H1 (cell line): ENCODE results near the gene B4GALNT3. TPM values are rescaled to one million over a fixed set of nuclear protein-coding genes. Genes with fewer than 3 reads are reported as not detected.

Experiments used
- CTCF ChIA-PET: fragments of 300-600 bp; sonication (Branson Sonifier 250); formaldehyde crosslinking; loops from one replicate; lab custom pipeline; 2021; ENCODE audit not compliant: partially characterized antibody; lab: Charles Lee
- POLR2A ChIA-PET: fragments of 300-600 bp; sonication (Branson Sonifier 250); formaldehyde crosslinking; loops from one replicate; lab custom pipeline; 2021; ENCODE audit warnings: inconsistent platforms; ENCODE audit not compliant: partially characterized antibody; lab: Charles Lee
- DNase-seq, 2 experiments: peaks; one replicate each; pipeline versions ENCODE4 v3.0.0 to v3.0.0-alpha.2; 2010 to 2022; ENCODE audit warnings: low spot score in 2 of 2, low read depth in 1 of 2, mixed read lengths in 1 of 2
- FAIRE-seq: peaks from 2 replicates; lab custom pipeline; 2011; peaks lifted over from hg19 to GRCh38; lab: Jason Lieb, UNC
- H2AFZ ChIP-seq: 2 replicates; pipeline ENCODE4 v1.8.1; 2012; ENCODE audit warnings: low read length, inconsistent platforms
- H2AK5ac ChIP-seq: 2 replicates; pipeline ENCODE4 v1.6.1; 2013; ENCODE audit warnings: low read depth, low read length
- H2BK120ac ChIP-seq: replicated peaks from 2 replicates; pipeline ENCODE3; 2013; ENCODE audit warnings: low read depth, low read length, inconsistent platforms
- H2BK12ac ChIP-seq: 2 replicates; pipeline ENCODE4 v1.6.1; 2013; ENCODE audit warnings: low read depth, low read length
- H2BK15ac ChIP-seq: 2 replicates; pipeline ENCODE4 v1.6.1; 2013; ENCODE audit warnings: low read length
- H2BK20ac ChIP-seq: 2 replicates; pipeline ENCODE4 v1.6.1; 2013; ENCODE audit warnings: low read length
- H2BK5ac ChIP-seq: 2 replicates; pipeline ENCODE4 v1.6.1; 2013; ENCODE audit warnings: low read depth, low read length
- H3K14ac ChIP-seq: 2 replicates; pipeline ENCODE4 v1.6.1; 2013; ENCODE audit warnings: inconsistent platforms; ENCODE audit not compliant: insufficient read length
- H3K18ac ChIP-seq: 2 replicates; pipeline ENCODE4 v1.6.1; 2013; ENCODE audit warnings: low read length; ENCODE audit errors: extremely low read depth
- H3K23ac ChIP-seq: 2 replicates; pipeline ENCODE4 v1.6.1; 2013; ENCODE audit warnings: inconsistent platforms; ENCODE audit not compliant: insufficient read length
- H3K23me2 ChIP-seq: 2 replicates; pipeline ENCODE4 v1.6.1; 2013; ENCODE audit warnings: low read depth, low read length
- H3K27ac ChIP-seq: 2 replicates; pipeline ENCODE4 v1.6.1; 2011; ENCODE audit warnings: low read depth, low read length, inconsistent platforms
- H3K27me3 ChIP-seq, 4 experiments: replicated peaks in 1 of 4; 1 replicate in 1 of 4; 2 replicates in 3 of 4; pipeline versions ENCODE4 v1.6.1 to v1.8.1; 2011 to 2013; ENCODE audit warnings: low read length in 3 of 4, mild to moderate bottlenecking in 3 of 4, inconsistent platforms in 2 of 4, mixed read lengths in 2 of 4, moderate library complexity in 1 of 4; ENCODE audit not compliant: control insufficient read depth in 3 of 4, insufficient read depth in 3 of 4; ENCODE audit errors: extremely low read depth in 1 of 4
- H3K36me3 ChIP-seq, 4 experiments: 2 replicates each; pipeline versions ENCODE4 v1.6.1 to v1.8.1; 2011 to 2013; ENCODE audit warnings: mild to moderate bottlenecking in 4 of 4, low read length in 3 of 4, moderate library complexity in 2 of 4, control low read depth in 1 of 4, inconsistent platforms in 1 of 4; ENCODE audit not compliant: insufficient read depth in 4 of 4, control insufficient read depth in 2 of 4
- H3K4ac ChIP-seq: replicated peaks from 2 replicates; pipeline ENCODE3; 2013; ENCODE audit warnings: low read length, low read depth, mixed read lengths, inconsistent platforms; ENCODE audit not compliant: insufficient read length
- H3K4me1 ChIP-seq, 4 experiments: replicated peaks in 1 of 4; 1 replicate in 1 of 4; 2 replicates in 3 of 4; pipeline versions ENCODE4 v1.6.1 to v1.8.1; 2011 to 2013; ENCODE audit warnings: low read length in 3 of 4, inconsistent platforms in 2 of 4, mixed read lengths in 1 of 4; ENCODE audit not compliant: insufficient read depth in 4 of 4, control insufficient read depth in 3 of 4
- H3K4me2 ChIP-seq, 2 experiments: 2 replicates each; pipeline versions ENCODE4 v1.6.1 to v1.8.1; 2011 to 2013; ENCODE audit warnings: low read depth in 2 of 2, low read length in 2 of 2, control low read depth in 1 of 2, inconsistent platforms in 1 of 2, mild to moderate bottlenecking in 1 of 2; ENCODE audit not compliant: insufficient read depth in 1 of 2
- H3K4me3 ChIP-seq, 4 experiments: fragments of 200-600, 300-600 bp in 1 of 4; sonication (generic), shearing (Covaris generic), sonication (Bioruptor Twin) in 1 of 4; 2 replicates each; pipeline versions ENCODE4 v1.5.1 to v1.8.1; 2011 to 2016; ENCODE audit warnings: low read length in 4 of 4, low read depth in 3 of 4, control low read depth in 2 of 4, inconsistent platforms in 2 of 4, mild to moderate bottlenecking in 2 of 4, mixed read lengths in 1 of 4, moderate library complexity in 1 of 4; ENCODE audit not compliant: insufficient read depth in 2 of 4; ENCODE audit errors: extremely low read depth in 1 of 4
- H3K56ac ChIP-seq: replicated peaks from 2 replicates; pipeline ENCODE3; 2013; ENCODE audit warnings: low read depth, mild to moderate bottlenecking, mixed read lengths, low read length, inconsistent platforms; ENCODE audit not compliant: insufficient read length
- H3K79me1 ChIP-seq: 2 replicates; pipeline ENCODE4 v1.6.1; 2013; ENCODE audit warnings: low read depth, low read length, control low read depth
- H3K79me2 ChIP-seq, 2 experiments: 2 replicates each; pipeline versions ENCODE4 v1.6.1 to v1.8.1; 2012 to 2013; ENCODE audit warnings: low read length in 2 of 2, mild to moderate bottlenecking in 2 of 2, inconsistent platforms in 1 of 2; ENCODE audit not compliant: insufficient read depth in 2 of 2, control insufficient read depth in 1 of 2
- H3K9ac ChIP-seq, 4 experiments: replicated peaks in 1 of 4; 1 replicate in 1 of 4; 2 replicates in 3 of 4; pipeline versions ENCODE4 v1.6.1 to v1.8.1; 2011 to 2013; ENCODE audit warnings: low read depth in 3 of 4, low read length in 3 of 4, control low read depth in 2 of 4, mild to moderate bottlenecking in 2 of 4, moderate library complexity in 2 of 4, inconsistent platforms in 1 of 4; ENCODE audit errors: extremely low read depth in 1 of 4
- H3K9me3 ChIP-seq, 2 experiments: 2 replicates each; pipeline versions ENCODE4 v1.6.1 to v1.8.1; 2012 to 2013; ENCODE audit warnings: mild to moderate bottlenecking in 2 of 2, moderate library complexity in 2 of 2, control low read depth in 1 of 2, inconsistent platforms in 1 of 2, low read depth in 1 of 2, low read length in 1 of 2, mixed read lengths in 1 of 2; ENCODE audit not compliant: insufficient read depth in 2 of 2
- H4K20me1 ChIP-seq, 2 experiments: replicated peaks in 1 of 2; 2 replicates each; pipeline versions ENCODE3 to v1.8.1; 2011 to 2013; ENCODE audit warnings: inconsistent platforms in 2 of 2, low read length in 2 of 2, mild to moderate bottlenecking in 1 of 2; ENCODE audit not compliant: insufficient read depth in 2 of 2, control insufficient read depth in 1 of 2
- H4K5ac ChIP-seq: 2 replicates; pipeline ENCODE4 v1.6.1; 2013; ENCODE audit warnings: low read length, low read depth, mixed read lengths, inconsistent platforms; ENCODE audit not compliant: insufficient read length
- H4K8ac ChIP-seq: 2 replicates; pipeline ENCODE4 v1.8.0; 2013; ENCODE audit warnings: mild to moderate bottlenecking, moderate library complexity, low read length, inconsistent platforms; ENCODE audit not compliant: insufficient read depth; ENCODE audit errors: extremely low read depth
- H4K91ac ChIP-seq: replicated peaks from 2 replicates; pipeline ENCODE3; 2013; ENCODE audit warnings: low read length, mixed read lengths, inconsistent platforms; ENCODE audit not compliant: insufficient read length
- CEBPB ChIP-seq: IDR thresholded peaks from 2 replicates; pipeline ENCODE4 v1.6.1; 2012; ENCODE audit warnings: low read depth, low read length
- CREB1 ChIP-seq: IDR thresholded peaks from 2 replicates; pipeline ENCODE4 v1.6.1; 2012; ENCODE audit warnings: inconsistent platforms
- EGR1 ChIP-seq: IDR thresholded peaks from 2 replicates; pipeline ENCODE4 v1.6.1; 2011; ENCODE audit warnings: low read depth, low read length, borderline replicate concordance
- NANOG ChIP-seq: IDR thresholded peaks from 2 replicates; pipeline ENCODE4 v1.6.1; 2011; ENCODE audit warnings: low read length, low read depth, mild to moderate bottlenecking, inconsistent platforms; ENCODE audit not compliant: insufficient read depth, poor library complexity, severe bottlenecking
- SIN3A ChIP-seq, 2 experiments: IDR thresholded peaks in 1 of 2; conservative IDR thresholded peaks in 1 of 2; 2 replicates each; pipeline ENCODE4 v1.6.1; 2011 to 2012; ENCODE audit warnings: low read length in 2 of 2, improper control_type of control experiment in 1 of 2, low read depth in 1 of 2, mild to moderate bottlenecking in 1 of 2
- TAF1 ChIP-seq: IDR thresholded peaks from 2 replicates; pipeline ENCODE4 v1.6.1; 2011; ENCODE audit warnings: mild to moderate bottlenecking, low read depth, low read length
- YY1 ChIP-seq: IDR thresholded peaks from 2 replicates; pipeline ENCODE4 v1.6.1; 2011; ENCODE audit warnings: low read depth, mild to moderate bottlenecking, low read length
- WGBS, 2 experiments: shearing (Covaris generic) in 1 of 2; methylation state at CpG; one replicate each; pipeline versions ENCODE4 v1.1.6 to v1.1.7; 2013 to 2015; ENCODE audit warnings: low lambda C conversion rate in 2 of 2, mixed read lengths in 2 of 2, inconsistent platforms in 1 of 2, low coverage in 1 of 2, missing lambda C conversion rate in 1 of 2; ENCODE audit not compliant: insufficient replicate concordance in 2 of 2, insufficient coverage in 1 of 2, insufficient read length in 1 of 2; ENCODE audit errors: extremely low coverage in 1 of 2, missing lambda C conversion rate in 1 of 2; 5-methylcytosine and 5-hydroxymethylcytosine counted together
- polyA plus RNA-seq, 7 experiments: library from polyadenylated mRNA; depleted of rRNA in 3 of 7; stranded (reverse) in 5 of 7; unstranded in 2 of 7; fragments of >200 nt in 5 of 7; fragments of 200-250 nt in 2 of 7; gene quantifications; 1 replicate in 5 of 7; 2 replicates in 1 of 7; 4 replicates in 1 of 7; pipeline versions ENCODE4 v1.2.1 to v1.2.3, GENCODE V29; 2011 to 2013; ENCODE audit warnings: missing spikeins in 2 of 7, mixed read lengths in 2 of 7
- total RNA-seq: library from RNA; stranded (reverse); fragmentation: NEBNext Ultra II Directional; extraction: Animal tissue kit (Norgen Biotek cat#: 25700); gene quantifications from 2 replicates; pipeline ENCODE4 v1.2.1, GENCODE V29; 2021

The B4GALNT3 gene
- total and polyA plus RNA-seq, 2 of the 8 experiments (the other 6 are each of a cell fraction or from before 2014, with no cell fraction given), result 12.5 to 20.3 TPM

GRCh38 chr12:544941-545635 lies 85.3 kb downstream of the B4GALNT3 start:
- POLR2A ChIA-PET, result interaction anchor here (1.2 to 1.5 kb wide), 3 partner anchors 88 to 103 kb away, joined by 3 to 4 read pairs (median 4); no protein-coding TSS in a partner anchor
- no peak overlapping the region for H2BK12ac ChIP-seq
- no peak overlapping the region for H3K4me3 ChIP-seq
- no peak for TF ChIP-seq SIN3A (conservative IDR thresholded peaks at IDR 0.05 in 1 of 2, IDR thresholded peaks at IDR 0.05 in 1 of 2; ENCODE audit: low read depth in 1 of 2, low read length in 2 of 2)
- no peak for TF ChIP-seq TAF1
- no peak for TF ChIP-seq CEBPB
- TF ChIP-seq CREB1, result no peak
- TF ChIP-seq EGR1, result no peak
- TF ChIP-seq NANOG, result no peak
- no peak for TF ChIP-seq YY1
- H3K23me2 ChIP-seq, result no peaks in the 10 kb centered on the region; the same call in 1 of the 2 replicates
- H3K4ac ChIP-seq, result no peak overlapping the region
- H4K20me1 ChIP-seq, result peaks cover 0 to 4% of the 10 kb centered on the region in 2 experiments
- no peak overlapping the region for H2BK120ac ChIP-seq
- no peaks in the 10 kb centered on the region for H3K27me3 ChIP-seq
- no peaks in the 10 kb centered on the region for H3K79me2 ChIP-seq
- H4K91ac ChIP-seq, result no peak overlapping the region
- H3K27ac ChIP-seq, result no peak overlapping the region
- H3K23ac ChIP-seq, result no peak overlapping the region
- DNase-seq (no peak), FAIRE-seq (no peak)
- H3K14ac ChIP-seq, result no peak overlapping the region
- no peak overlapping the region for H2BK5ac ChIP-seq
- peaks cover 0 to 4% of the 10 kb centered on the region in 2 experiments; a peak in 1 of 4 replicates for H3K9me3 ChIP-seq
- no peak overlapping the region for H2AK5ac ChIP-seq
- H3K4me2 ChIP-seq, result no peak overlapping the region
- no peak overlapping the region for H3K56ac ChIP-seq
- H2AFZ ChIP-seq, result no peak overlapping the region
- H3K79me1 ChIP-seq, result no peaks in the 10 kb centered on the region
- WGBS, 2 experiments, result 87% methylated on average over 9 of the region's 9 CpGs; no CpG with 5 or more reads in 1 of the 2 experiments
- no peak overlapping the region for H4K8ac ChIP-seq
- CTCF ChIA-PET, result interaction anchor here (0.7 to 10.4 kb wide), 15 partner anchors 9 to 273 kb away, joined by 3 to 163 read pairs (median 3); partner anchors contain the start of gene B4GALNT3
- no peak overlapping the region for H3K9ac ChIP-seq
- H2BK15ac ChIP-seq, result no peak overlapping the region
- H3K4me1 ChIP-seq, result peaks cover 0 to 18% (median 9%) of the 10 kb centered on the region in 4 experiments; a peak in 5 of 7 replicates
- no peak overlapping the region for H3K18ac ChIP-seq
- H4K5ac ChIP-seq, result no peak overlapping the region
- H2BK20ac ChIP-seq, result no peak overlapping the region
- peaks cover 0 to 4% (median 1%) of the 10 kb centered on the region in 4 experiments; a peak in 3 of 8 replicates for H3K36me3 ChIP-seq
